ENCODE measurements around the gene CDC25B.

The CDC25B gene

DNA sequence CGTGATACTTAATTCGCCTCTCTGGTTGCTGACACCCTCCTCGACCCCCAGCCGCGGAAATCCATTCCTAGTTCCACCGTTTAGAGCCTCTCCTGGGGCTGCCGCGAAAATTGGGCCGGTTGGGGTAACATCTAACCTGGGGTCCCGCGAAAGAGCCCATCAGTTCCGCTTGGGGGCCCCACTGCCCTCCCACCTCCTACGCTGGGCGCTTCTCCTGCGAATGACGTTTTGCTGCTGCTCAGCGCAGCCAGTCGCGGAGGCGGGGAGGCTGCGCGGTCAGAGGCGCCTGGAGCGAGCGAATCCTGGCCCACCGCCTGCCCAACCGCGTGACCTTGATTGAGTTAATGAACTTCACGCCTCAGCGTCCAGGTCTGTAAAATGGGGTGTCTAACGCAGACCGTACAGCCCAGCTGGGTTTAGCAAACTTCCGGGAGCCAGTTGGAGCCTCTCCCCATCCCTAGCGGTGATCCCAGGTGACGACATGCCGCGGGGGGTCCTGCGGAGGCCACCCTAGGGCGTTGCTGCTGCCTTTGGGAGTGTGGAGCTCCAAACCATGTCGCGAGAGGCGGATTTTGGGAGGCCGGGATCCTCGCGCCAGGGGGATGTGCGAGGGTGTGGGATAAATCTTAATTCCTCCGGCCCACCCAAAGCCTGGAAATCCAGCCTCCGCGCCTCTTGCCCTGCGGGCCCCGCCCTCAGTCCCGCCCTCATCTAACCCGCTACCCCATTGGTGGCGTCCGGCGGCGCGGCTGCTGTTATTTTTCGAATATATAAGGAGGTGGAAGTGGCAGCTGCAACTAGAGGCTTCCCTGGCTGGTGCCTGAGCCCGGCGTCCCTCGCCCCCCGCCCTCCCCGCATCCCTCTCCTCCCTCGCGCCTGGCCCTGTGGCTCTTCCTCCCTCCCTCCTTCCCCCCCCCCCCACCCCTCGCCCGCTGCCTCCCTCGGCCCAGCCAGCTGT, at the start of gene CDC25B:
TSS of gene CDC25B (plus strand) at position 800 of the 958 bp plus-strand sequence. CDS start 222 bp downstream, outside the sequence.
- DNase-seq (ENCODE audit: low read depth, low spot score): peak; percentile 78

DNA sequence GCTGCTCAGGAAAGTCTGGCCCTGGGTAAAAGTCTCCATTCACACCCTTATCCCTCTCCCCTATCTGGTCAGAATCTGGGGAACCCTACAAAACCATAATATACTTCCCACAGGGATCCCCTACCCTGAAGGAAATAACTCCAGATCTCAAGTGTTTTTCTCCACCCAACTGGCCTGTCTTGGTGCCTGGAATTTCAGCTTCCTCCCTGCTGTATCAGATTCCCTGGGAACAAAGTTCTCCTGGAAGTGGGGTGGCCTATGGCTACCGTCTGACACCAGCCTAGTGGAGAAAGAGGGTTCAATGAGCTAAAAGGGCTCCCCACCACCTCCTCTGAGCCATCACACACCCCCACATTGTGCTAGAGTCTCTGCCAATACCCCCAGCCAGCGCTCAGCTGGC, 48.6 kb upstream of the CDC25B start:
- DNase-seq (ENCODE audit: low read depth, low spot score): no peak

DNA sequence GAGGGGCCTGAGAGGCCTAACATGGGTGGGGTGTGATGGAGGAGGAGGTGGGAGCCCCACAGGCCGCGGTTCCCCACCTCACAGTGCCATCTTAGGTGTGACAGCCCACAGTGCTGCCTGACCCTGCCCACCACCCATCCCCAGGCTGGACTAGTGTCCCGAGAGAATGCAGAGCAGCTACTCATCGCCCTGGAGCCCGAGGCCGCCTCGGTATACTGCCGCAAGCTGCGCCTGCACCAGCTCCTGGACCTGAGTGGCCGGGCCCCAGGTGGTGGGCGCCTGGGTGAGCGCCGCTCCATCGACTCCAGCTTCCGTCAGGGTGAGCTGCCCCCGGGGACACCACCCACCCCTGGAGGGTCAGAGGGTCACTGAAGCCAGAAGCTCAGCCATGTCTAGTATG, 48.0 kb upstream of the CDC25B start:
- no peak for DNase-seq (ENCODE audit: low read depth, low spot score)

DNA sequence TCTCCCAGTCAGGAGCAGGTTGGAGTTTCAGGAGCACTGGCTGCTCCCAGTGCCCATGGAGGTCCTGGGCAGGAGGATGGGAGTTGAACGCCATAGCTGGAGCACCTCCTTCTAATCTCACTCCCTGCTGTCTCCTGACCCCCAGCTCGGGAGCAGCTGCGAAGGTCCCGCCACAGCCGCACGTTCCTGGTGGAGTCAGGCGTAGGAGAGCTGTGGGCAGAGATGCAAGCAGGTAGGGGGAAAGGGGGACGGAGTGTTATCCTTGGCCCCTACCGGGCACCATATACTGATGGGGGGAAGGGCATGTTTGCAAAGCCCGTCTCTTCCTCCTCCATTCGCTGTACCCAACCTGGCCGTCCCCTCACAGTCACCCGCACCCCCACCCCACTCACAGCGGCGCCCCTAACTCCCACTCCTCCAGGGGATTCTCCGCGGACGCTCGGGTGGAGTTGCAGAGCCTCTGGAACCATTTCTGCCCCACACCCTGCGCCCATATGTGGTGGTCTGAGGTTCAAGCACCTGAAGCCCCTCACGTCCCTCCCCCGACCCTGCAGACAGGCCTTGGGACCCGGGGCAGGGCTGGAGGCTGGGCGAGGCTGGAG, 46.9 kb upstream of the CDC25B start:
- no peak for DNase-seq (ENCODE audit: low read depth, low spot score)

DNA sequence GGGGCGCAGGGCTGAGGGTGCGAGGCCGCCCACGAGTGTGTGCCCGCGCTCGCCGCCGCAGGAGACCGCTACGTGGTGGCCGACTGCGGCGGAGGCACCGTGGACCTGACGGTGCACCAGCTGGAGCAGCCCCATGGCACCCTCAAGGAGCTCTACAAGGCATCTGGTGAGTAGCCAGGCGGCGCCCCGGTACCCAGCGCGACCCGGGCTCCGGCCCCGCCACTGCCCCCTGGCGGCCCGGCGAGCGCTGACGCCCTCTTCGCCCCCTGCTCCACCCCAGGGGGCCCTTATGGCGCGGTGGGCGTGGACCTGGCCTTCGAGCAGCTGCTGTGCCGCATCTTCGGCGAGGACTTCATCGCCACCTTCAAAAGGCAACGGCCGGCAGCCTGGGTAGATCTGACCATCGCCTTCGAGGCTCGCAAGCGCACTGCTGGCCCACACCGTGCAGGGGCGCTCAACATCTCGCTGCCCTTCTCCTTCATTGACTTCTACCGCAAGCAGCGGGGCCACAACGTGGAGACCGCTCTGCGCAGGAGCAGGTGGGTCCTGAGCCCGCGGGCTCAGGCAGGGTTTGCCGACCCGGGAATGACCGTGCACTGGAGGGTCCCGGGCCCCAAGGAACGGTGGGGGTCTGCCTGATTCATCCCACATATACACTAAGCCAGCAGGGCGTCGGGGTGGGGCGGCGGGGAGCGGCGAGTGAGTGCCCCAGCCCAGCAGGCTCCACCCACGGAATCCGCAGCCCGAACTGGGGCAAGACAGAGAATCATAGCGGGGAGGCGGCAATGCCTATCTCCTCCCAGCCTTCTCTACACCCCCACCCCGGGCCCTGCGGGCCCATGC, 46.2 kb upstream of the CDC25B start:
- no peak for DNase-seq (ENCODE audit: low read depth, low spot score)

DNA sequence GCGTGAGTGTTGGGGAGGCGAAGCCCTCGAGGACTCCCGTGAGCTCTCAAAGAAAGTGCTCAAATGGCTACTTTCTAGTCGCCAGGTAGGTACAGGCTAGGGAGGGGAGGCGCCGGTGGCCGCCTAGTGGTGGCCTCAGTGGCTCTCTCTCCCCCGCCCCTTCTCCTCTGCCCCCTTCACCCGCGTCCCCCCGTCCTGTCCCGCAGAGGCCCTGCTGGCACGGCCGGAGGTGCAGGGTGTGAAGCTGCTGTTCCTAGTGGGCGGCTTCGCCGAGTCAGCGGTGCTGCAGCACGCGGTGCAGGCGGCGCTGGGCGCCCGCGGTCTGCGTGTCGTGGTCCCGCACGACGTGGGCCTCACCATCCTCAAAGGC, 44.8 kb upstream of the CDC25B start:
- DNase-seq (ENCODE audit: low read depth, low spot score): no peak

DNA sequence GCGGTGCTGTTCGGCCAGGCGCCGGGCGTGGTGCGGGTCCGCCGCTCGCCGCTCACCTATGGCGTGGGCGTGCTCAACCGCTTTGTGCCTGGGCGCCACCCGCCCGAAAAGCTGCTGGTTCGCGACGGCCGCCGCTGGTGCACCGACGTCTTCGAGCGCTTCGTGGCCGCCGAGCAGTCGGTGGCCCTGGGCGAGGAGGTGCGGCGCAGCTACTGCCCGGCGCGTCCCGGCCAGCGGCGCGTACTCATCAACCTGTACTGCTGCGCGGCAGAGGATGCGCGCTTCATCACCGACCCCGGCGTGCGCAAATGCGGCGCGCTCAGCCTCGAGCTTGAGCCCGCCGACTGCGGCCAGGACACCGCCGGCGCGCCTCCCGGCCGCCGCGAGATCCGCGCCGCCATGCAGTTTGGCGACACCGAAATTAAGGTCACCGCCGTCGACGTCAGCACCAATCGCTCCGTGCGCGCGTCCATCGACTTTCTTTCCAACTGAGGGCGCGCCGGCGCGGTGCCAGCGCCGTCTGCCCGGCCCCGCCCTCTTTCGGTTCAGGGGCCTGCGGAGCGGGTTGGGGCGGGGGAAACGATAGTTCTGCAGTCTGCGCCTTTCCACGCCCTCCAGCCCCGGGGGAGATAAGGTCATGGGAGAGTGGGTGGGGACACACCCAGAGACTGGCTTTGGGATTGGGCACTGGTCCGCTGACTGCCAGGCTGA, 44.3 kb upstream of the CDC25B start:
- no peak for DNase-seq (ENCODE audit: low read depth, low spot score)

DNA sequence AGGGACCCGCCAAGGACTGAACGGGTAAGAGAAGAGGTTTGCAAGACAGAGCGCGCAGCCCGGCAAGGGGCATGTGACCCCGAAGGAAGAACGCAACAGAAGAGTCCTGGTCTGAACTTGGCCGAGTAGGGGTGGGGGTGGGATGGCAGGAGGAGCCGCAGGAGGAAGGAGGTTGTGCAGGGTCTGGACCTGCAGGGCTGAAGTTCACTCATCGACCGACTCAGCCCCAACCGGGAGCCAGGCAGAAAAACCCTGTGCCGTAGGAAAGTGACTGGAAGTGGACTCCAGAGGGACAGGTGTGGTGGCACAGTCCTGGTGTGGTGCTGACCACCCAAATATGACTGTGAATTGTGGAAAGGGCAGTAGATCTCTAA, 43.7 kb upstream of the CDC25B start:
- DNase-seq (ENCODE audit: low read depth, low spot score): no peak

DNA sequence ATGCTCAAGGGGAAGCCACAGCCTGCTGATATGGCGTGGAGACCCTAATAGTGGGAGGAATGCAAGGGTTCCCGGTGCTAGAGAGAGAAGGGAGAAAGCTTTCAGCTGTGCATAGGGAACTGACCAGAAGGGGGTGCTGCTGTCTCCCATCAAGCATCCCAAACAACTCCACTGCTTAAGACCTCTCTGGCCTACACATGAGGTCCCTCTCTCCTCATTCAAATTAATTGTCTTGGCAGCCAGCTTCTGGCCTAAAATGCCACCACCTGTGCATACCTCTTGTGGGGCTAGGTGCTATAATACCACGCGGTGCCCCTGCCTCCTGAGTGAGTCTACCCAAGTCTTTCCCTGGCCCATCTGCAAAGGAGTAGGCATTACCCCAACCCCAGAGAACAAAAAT, 43.0 kb upstream of the CDC25B start:
- DNase-seq (ENCODE audit: low read depth, low spot score): no peak

DNA sequence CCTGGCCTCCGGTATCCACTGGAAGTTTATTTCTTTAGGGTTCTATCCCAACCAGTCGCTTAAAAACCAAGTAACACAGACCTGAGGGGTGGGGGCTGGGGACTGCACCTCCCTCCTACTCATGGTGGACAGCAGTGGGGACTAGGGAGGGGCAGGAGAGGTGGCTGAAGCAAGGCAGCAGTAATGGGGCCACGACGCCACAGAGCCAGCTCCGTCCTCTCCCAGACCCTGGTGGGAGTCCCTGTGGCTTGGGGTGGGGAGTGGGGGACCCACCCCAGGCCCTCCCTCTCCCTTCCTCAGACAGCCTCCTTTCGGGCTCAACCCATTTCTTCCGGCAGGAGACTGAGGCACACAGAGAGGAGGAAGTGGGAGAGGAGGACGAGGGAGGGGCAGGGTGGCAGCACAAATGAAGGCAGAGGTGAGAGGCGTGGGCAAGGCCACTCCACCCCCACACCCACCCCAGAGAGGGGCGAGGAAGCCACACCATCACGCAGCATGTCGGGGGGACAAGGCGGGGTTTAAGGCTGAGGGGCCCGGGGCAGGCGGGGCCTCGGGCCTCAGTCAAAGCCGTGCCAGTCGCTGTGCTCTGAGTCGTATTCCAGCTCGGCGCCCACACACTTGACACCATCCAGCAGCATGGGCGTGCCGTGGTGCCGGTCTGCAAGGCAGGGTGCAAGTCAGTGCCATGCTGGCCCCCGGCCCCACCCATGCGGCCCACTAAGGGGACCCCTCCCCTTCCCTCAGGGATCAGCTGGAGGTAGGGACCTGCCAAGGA, 42.4 kb upstream of the CDC25B start:
- no peak for DNase-seq (ENCODE audit: low read depth, low spot score)

DNA sequence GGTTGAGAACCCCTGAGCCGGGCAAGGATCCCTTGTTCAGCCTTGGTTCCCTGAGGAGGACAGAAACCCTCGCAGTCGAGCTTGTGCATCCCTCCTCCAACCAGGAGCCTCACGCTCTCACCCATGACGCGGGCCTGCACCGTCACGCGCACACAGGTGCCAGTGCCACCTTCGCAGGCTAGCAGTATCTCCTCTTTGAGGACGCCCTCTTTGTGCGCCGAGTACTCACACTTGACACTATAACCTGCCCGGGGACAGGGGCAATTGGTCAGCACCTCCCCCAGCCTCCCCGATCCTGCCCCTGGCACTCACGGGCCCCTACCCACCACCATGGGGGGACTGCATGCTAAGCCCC, 41.9 kb upstream of the CDC25B start:
- DNase-seq (ENCODE audit: low read depth, low spot score): no peak

DNA sequence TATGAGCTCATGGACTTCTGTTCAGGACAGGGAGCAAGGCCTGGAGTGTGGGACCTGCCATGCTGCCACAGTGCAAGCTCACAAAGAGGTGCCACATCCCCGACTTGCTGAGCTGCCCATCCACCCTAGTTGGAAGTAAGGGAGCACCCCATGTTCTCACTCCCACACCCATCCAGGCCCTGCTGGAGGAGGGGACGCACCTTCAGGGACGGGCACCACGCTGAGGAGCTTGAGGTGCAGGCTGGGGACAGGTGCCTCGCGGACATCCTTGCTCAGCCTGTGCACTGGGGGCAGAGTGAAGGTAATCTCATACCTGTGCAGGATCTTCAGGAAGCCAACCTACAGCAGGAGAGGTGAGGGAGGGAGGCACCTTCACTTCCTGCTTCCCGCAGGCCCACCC, 40.8 kb upstream of the CDC25B start:
- no peak for DNase-seq (ENCODE audit: low read depth, low spot score)

DNA sequence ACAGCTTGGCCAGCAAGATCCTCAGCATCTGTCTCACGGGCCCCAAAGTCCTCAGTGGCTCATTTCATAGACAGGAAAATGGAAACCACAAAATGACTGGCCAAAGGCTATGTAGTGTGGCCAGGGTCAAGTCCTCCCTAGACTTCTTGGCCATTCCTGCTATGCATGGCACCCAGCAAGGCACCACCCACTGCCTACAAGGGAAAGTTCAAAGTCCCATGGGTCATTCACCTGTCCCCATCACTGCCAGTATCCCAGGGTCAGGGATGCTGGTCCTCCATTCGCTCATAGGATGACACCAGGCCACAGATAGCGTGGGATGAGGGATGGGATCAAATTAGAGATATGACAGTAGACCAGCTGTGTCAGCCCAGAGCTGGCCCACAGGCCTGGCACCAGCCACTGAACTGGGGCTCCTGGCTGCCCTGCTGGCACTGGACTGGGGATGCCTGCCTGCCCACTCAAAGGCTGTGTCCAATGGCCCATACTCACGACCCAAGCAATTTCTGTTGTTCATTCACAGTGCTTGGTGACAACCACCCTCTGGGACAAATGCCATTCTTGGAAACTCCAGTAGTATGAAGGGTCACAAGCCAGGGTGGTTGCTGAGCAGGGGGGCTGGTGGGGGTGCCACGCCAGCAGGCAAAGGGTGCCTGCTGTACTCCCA, 40.2 kb upstream of the CDC25B start:
- DNase-seq (ENCODE audit: low read depth, low spot score): no peak

DNA sequence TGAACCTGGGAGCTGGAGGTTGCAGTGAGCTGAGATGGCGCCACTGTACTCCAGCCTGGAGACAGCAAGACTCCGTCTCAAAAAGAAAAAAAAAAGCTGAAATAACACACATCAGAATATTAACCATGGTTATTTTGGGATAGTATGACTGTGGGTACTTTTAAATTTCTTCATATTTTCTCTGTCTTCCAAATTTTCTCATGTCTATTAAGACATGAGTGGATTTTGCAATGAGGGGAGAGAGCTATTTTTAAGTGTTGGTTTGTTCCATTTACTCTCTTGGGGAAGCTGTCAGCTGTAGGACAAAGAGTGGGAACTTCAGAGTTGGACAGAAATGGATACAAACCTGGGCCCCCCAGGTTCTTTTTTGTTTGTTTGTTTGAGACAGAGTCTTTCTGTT, 38.8 kb upstream of the CDC25B start:
- DNase-seq (ENCODE audit: low read depth, low spot score): no peak

DNA sequence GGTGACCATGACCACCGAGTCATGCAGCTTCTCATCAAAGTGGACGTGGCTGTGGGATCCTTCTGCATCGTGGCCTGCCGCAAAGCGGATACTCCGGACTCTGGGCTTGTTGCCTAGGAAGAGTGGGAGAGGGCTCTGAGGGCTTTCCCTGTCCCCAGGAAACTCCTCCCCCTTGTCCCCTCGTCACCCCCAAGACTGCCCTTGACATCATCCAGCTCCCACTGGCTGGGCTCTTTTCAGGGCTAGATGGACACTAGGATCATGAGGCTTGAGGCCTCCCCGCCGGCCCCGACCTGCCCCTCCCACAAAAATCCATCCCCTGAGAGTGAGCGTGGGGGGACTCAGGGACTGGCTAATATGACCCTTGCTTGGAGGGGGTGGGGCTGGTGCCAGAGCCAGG, 37.5 kb upstream of the CDC25B start:
- DNase-seq (ENCODE audit: low read depth, low spot score): no peak

DNA sequence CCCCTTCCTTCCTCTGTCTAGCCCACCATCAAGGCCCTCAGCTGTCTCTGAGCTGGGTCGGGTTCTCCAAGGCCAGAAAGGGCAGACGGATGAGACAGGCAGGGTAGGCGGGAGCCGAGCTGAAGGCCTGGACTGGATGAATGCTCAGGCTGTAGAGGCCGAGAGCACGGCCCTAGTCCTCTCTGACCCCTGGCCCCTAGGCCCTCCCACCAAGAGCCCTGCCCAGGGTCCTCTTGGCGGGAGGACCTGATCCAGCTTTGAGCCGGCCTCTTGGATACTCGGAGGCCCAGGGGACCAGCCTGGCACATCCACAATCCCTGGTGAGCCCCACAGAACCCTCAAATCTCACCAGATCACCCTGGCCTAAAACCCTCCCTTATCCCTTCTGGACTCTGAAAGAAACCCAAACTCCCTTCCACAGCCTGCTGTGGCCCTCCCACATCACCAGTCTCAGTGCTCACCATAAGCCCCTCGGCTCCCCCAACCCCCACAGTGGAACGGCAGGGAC, 36.7 kb upstream of the CDC25B start:
- no peak for DNase-seq (ENCODE audit: low read depth, low spot score)

DNA sequence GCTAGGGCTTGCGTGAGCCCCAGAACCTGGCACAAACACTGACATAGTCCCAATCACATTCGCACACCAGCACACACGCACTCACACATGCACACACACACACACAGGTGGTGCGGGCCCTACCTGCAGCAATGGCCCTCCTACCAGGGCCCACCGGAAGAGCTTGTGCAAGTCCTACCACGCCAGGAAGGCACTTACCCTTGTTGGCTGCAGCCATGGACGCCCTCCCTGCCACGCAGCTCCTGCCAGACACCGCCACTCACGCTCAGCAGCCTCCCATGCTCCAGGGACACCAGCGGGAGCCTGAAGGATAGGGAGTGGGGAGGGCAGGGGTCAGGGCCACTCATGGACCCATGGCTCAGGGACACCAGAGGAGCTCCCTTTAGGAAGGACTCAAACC, 36.2 kb upstream of the CDC25B start:
- no peak for DNase-seq (ENCODE audit: low read depth, low spot score)

DNA sequence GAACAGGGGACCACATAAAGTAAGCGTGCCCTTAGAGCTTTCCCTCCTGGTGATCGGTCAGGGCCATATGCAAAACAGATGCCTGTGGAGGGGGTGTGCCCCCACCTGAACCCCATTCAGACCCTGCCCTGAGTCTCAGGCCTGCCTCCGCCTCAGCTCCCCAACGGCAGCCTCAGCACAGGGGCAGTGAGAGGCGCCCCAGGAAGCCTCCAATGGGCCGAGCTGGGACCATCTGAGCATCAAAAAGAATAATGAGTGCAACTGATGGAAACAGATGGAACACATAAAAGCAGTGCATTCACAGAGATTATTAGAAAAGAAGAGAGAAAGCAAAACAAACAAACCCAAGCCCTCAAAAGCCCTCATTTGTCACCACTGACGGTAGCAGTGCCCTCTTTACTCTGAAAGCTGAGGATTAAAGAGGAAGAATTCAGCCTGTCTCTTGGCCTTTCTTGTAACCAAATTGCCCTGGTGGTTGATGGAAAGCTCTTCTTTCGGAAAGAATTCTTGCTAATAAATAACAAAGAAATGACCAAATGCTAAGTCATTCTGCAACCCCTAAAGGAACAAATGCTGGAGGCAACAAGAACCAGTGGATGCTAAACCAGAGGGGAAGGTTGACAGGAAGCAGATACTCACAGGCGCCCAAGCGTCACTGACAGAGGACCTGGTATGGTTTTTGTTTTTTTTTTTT, 35.3 kb upstream of the CDC25B start:
- no peak for DNase-seq (ENCODE audit: low read depth, low spot score)

Data from activated CD4-positive, CD25-positive, alpha-beta regulatory T cell treated with anti-CD3 and anti-CD28 coated beads, Interleukin-2, amount 50 U/mL, for 16 hours (primary cell).